GM12872 (cell line): ENCODE data around the gene OTUD1.

Source experiments
- TF ChIP-seq, protein P1 (sequence below): IDR thresholded peaks from 3 replicates; pipeline ENCODE4 v1.5.1; 2011; ENCODE audit warnings: low read depth, mild to moderate bottlenecking, low read length, moderate library complexity; ENCODE audit not compliant: insufficient read depth

Gene OTUD1, protein sequence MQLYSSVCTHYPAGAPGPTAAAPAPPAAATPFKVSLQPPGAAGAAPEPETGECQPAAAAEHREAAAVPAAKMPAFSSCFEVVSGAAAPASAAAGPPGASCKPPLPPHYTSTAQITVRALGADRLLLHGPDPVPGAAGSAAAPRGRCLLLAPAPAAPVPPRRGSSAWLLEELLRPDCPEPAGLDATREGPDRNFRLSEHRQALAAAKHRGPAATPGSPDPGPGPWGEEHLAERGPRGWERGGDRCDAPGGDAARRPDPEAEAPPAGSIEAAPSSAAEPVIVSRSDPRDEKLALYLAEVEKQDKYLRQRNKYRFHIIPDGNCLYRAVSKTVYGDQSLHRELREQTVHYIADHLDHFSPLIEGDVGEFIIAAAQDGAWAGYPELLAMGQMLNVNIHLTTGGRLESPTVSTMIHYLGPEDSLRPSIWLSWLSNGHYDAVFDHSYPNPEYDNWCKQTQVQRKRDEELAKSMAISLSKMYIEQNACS

DNA sequence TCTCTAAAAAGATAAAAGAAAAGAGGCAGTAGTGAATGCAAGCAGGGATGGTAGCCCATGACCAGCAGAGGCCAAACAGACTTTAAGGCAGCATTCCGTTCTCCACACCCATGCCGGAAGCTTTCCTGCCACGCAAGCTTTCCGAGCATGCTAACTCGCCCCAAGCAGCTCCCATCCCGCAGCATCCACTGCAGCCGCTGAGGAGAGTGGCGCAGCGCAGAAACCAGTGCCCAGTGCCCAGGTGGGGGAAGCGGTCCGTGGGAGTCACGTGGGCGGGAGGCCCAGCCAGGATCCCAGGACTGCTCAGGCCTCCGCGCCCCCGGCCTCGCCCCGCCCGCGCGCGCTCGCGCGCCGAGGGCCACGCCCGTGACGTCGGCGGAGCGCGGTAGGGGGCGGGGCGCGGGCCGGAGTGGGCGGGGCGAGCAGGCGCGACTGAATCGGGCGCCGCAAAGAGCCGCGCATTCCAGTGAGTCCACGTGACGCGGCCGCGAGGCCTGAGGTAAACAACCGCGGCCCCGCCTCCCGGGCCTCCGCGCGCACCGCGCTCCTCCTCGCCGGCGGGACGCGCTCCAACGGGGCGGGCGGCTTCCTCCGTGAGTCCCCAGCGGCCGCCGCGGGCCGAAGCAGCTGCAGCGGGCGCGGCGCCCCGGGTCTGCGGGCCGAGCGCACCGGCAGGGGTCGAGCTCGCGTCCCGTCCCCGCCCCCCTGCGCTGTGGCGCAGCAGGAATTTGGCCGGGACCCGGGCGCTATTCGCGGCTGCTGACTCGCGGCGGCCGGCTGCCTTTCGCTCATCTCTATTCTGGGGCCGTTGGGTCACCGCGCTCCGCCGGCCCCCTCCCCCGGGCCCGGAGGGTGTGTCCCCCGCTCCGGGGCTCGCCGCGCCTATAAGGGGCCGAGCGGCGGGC is at the start of gene OTUD1:
OTUD1 (plus strand) TSS at position 529 of the 905 bp plus-strand sequence. CDS start 383 bp downstream, outside the sequence.
- TF ChIP-seq, protein P1, sequence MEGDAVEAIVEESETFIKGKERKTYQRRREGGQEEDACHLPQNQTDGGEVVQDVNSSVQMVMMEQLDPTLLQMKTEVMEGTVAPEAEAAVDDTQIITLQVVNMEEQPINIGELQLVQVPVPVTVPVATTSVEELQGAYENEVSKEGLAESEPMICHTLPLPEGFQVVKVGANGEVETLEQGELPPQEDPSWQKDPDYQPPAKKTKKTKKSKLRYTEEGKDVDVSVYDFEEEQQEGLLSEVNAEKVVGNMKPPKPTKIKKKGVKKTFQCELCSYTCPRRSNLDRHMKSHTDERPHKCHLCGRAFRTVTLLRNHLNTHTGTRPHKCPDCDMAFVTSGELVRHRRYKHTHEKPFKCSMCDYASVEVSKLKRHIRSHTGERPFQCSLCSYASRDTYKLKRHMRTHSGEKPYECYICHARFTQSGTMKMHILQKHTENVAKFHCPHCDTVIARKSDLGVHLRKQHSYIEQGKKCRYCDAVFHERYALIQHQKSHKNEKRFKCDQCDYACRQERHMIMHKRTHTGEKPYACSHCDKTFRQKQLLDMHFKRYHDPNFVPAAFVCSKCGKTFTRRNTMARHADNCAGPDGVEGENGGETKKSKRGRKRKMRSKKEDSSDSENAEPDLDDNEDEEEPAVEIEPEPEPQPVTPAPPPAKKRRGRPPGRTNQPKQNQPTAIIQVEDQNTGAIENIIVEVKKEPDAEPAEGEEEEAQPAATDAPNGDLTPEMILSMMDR: 0 out of 3 replicates have a peak, but pooled peaks have one; percentile 10

DNA sequence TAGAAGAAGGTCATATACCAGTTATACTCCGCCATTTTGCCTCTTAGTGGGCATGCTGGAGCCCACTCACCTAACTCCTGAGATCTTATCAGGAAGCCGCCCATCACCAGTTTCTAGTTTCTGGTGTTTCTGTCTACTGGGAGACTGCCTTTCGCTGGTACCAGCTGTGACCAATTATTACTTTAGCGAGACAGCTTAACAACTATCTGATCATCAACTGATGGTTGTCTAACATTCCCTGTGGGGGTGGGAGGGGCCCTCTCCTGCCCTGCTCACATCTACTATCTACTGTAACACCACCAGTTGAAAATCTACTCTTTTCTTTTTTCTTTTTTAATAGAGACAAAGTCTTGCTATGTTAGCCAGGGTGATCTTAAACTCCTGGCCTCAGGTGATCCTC is 48.1 kb upstream of the OTUD1 start:
- TF ChIP-seq, protein P1: no peak

GRCh38 chr10:23391821-23392220 is 47.1 kb upstream of the OTUD1 start:
- TF ChIP-seq, protein P1: no peak

GRCh38 chr10:23395017-23395416 is 43.9 kb upstream of the OTUD1 start:
- TF ChIP-seq, protein P1: no peak

GRCh38 chr10:23396695-23397094 is 42.2 kb upstream of the OTUD1 start:
- TF ChIP-seq, protein P1: no peak

DNA sequence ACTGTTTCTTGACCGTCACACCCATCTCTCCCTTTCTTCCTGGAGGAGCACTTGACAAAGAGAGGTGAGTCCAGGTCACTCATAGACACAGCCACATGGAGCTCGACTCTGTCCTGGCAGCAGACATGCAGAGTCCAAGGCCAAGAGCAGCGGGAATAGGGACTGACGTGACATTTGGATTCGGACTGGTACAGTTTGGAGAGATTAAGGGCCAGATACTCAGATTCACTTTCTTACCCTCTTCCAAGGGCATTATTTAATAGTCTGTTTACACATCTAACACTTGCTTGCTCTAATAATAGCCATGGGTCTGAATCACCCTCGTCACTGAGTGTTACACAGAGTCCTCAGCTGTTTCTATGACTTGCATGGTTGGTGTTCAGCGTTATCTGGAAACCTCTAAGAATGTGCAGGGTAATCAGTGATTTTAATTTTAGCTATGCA is 39.2 kb upstream of the OTUD1 start:
- TF ChIP-seq, protein P1: no peak

DNA sequence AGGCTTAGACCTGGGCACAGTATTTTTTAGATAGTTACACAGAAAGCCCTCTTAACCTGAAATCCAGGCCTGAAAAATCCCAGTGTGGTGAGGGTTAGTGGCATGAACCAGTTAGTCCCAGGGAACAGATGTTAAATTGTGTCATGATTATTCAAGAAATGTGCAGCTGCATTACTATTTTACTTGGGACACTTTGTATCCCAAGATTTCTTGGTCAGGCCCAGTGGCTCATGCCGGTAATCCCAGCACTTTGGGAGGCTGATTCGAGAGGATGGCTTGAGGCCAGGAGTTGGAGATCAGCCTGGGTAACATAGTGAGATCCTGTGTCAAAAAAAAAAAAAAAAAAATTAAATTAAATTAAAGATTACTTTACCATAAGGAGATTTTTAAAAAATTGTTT is 36.0 kb upstream of the OTUD1 start:
- TF ChIP-seq, protein P1: no peak
